SK-N-SH treated with all-trans-retinoic acid at 6 μM for 48 hours (cell line): ENCODE data around the gene MSRB1.

Experiments
- ATAC-seq: fragments of 200-7000 bp; cut with Tn5 transposase; 3 replicates; pipeline ENCODE4 v1.9.1; 2020; ENCODE audit warnings: mild to moderate bottlenecking, moderate library complexity
- ARNTL ChIP-seq: fragments of 450-650 bp; formaldehyde crosslinking; IDR thresholded peaks from 2 replicates; pipeline ENCODE4 v1.5.0; 2020; ENCODE audit warnings: low read depth, mild to moderate bottlenecking, moderate library complexity, borderline replicate concordance
- BACH2 ChIP-seq: fragments of 250-450 bp; sonication (Bioruptor Pico); IDR thresholded peaks from 2 replicates; pipeline ENCODE4 v1.9.0; 2021; ENCODE audit warnings: mild to moderate bottlenecking, borderline replicate concordance
- CSDC2 ChIP-seq: fragments of 250-450 bp; sonication (Bioruptor Pico); IDR thresholded peaks from 2 replicates; pipeline ENCODE4 v1.5.0; 2020; ENCODE audit warnings: mild to moderate bottlenecking, moderate library complexity
- ESRRG ChIP-seq: fragments of 250-450 bp; sonication (Bioruptor Pico); IDR thresholded peaks from 2 replicates; pipeline ENCODE4 v1.6.1; 2021; ENCODE audit warnings: mild to moderate bottlenecking
- GLIS3 ChIP-seq: fragments of 250-450 bp; sonication (Bioruptor Pico); IDR thresholded peaks from 2 replicates; pipeline ENCODE4 v1.5.0; 2020; ENCODE audit warnings: mild to moderate bottlenecking, moderate library complexity
- ISL1 ChIP-seq: fragments of 250-450 bp; sonication (Bioruptor Pico); IDR thresholded peaks from 2 replicates; pipeline ENCODE4 v2.1.2; 2022; ENCODE audit warnings: mild to moderate bottlenecking, moderate library complexity
- OSR1 ChIP-seq: fragments of 250-450 bp; sonication (Bioruptor Pico); IDR thresholded peaks from 2 replicates; pipeline ENCODE4 v1.8.0; 2022; ENCODE audit warnings: moderate library complexity, mild to moderate bottlenecking, inconsistent platforms
- PPARA ChIP-seq: fragments of 250-450 bp; sonication (Bioruptor Pico); IDR thresholded peaks from 2 replicates; pipeline ENCODE4 v1.5.0; 2020; ENCODE audit warnings: mild to moderate bottlenecking, borderline replicate concordance
- RARB ChIP-seq: fragments of 250-450 bp; sonication (Bioruptor Pico); IDR thresholded peaks from 2 replicates; pipeline ENCODE4 v1.8.0; 2021; ENCODE audit warnings: mild to moderate bottlenecking, moderate library complexity
- SNAI2 ChIP-seq: fragments of 250-450 bp; sonication (Bioruptor Pico); IDR thresholded peaks from 2 replicates; pipeline ENCODE4 v1.5.0; 2020; ENCODE audit warnings: mild to moderate bottlenecking, moderate library complexity
- TCF4 ChIP-seq: fragments of 250-450 bp; sonication (Bioruptor Pico); IDR thresholded peaks from 2 replicates; pipeline ENCODE4 v1.8.0; 2021; ENCODE audit warnings: mild to moderate bottlenecking, moderate library complexity, borderline replicate concordance
- TOX ChIP-seq: fragments of 250-450 bp; sonication (Bioruptor Pico); IDR thresholded peaks from 2 replicates; pipeline ENCODE4 v1.8.0; 2021; ENCODE audit warnings: mild to moderate bottlenecking, moderate library complexity, borderline replicate concordance
- ZC3H10 ChIP-seq: fragments of 250-450 bp; sonication (Bioruptor Pico); IDR thresholded peaks from 2 replicates; pipeline ENCODE4 v1.5.1; 2021; ENCODE audit warnings: mild to moderate bottlenecking, moderate library complexity
- ZFP3 ChIP-seq: fragments of 250-450 bp; sonication (Bioruptor Pico); IDR thresholded peaks from 2 replicates; pipeline ENCODE4 v1.5.0; 2020; ENCODE audit warnings: mild to moderate bottlenecking, moderate library complexity
- ZFP30 ChIP-seq: fragments of 450-650 bp; formaldehyde crosslinking; IDR thresholded peaks from 2 replicates; pipeline ENCODE4 v1.5.0; 2022; ENCODE audit warnings: mild to moderate bottlenecking, moderate library complexity
- ZNF565 ChIP-seq: fragments of 450-650 bp; formaldehyde crosslinking; conservative IDR thresholded peaks from 2 replicates; pipeline ENCODE4 v1.5.0; 2020; ENCODE audit warnings: low read depth, mild to moderate bottlenecking, moderate library complexity
- ZNF70 ChIP-seq: fragments of 450-650 bp; formaldehyde crosslinking; IDR thresholded peaks from 2 replicates; pipeline ENCODE4 v1.5.0; 2020; ENCODE audit warnings: mild to moderate bottlenecking, moderate library complexity
- ZNF8 ChIP-seq: fragments of 450-650 bp; formaldehyde crosslinking; IDR thresholded peaks from 2 replicates; pipeline ENCODE4 v1.5.0; 2020; ENCODE audit warnings: mild to moderate bottlenecking, moderate library complexity
- TF ChIP-seq, protein P1 (sequence below): fragments of 250-450 bp; sonication (Bioruptor Pico); IDR thresholded peaks from 2 replicates; pipeline ENCODE4 v1.5.1; 2021; ENCODE audit warnings: mild to moderate bottlenecking, moderate library complexity
- TF ChIP-seq, protein P2 (sequence below): fragments of 250-450 bp; sonication (Bioruptor Pico); IDR thresholded peaks from 2 replicates; pipeline ENCODE4 v1.8.0; 2020; ENCODE audit warnings: mild to moderate bottlenecking, moderate library complexity, borderline replicate concordance
- TF ChIP-seq, protein P3 (sequence below): fragments of 250-450 bp; sonication (Bioruptor Pico); IDR thresholded peaks from 2 replicates; pipeline ENCODE4 v1.5.0; 2020; ENCODE audit warnings: mild to moderate bottlenecking, moderate library complexity
- TF ChIP-seq, protein P4 (sequence below): fragments of 250-450 bp; sonication (Bioruptor Pico); IDR thresholded peaks from 2 replicates; pipeline ENCODE4 v1.8.0; 2021; ENCODE audit warnings: low read depth, mild to moderate bottlenecking, moderate library complexity, borderline replicate concordance

MSRB1 gene

DNA sequence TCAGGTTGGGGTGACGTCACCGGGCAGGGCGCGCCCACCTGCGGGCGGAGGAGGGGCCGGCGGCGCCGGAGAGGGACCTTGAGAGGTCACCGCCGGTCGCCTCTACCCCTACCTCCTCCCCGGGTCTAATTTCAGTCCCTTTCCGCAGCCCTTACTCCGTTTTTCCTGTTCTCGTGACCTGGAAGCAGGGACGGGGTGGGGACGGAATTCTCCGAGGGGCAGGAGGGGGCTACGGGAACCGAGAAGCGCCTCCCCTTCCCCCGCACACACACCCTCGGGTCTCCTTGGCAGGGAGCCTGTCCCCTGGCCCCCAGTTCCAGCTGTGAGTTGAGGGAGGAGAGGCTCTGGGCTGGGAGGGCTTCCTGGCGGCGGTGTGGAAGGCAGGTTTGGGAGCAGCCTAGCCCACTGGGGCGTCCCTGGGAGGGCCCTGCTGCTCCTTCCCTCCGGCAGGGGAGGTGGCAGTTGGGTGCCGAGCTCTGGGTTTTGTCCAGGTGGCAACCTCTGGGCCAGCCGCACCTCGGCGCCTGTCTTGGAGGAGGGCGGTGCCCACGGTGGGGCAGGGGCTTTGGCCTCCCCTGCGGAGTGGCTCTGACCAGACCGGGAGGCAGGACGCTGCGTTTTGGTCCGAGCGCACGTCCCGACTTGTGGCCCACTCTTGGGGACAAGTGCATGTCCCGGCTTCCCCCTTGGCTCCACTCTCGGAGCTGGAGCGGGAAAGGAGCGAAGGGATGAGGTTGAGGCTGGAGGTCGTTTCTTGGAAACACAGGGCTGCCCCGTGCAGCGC is 47.5 kb upstream of the MSRB1 start:
- no peak for TF ChIP-seq ZNF8 (CRISPR knock-in tag)
- TF ChIP-seq SNAI2 (CRISPR knock-in tag): no peak
- TF ChIP-seq BACH2: no peak
- TF ChIP-seq RARB (CRISPR knock-in tag): no peak
- TF ChIP-seq CSDC2 (CRISPR knock-in tag): no peak
- TF ChIP-seq ZFP30 (CRISPR knock-in tag): no peak
- TF ChIP-seq ZFP3: no peak
- no peak for ATAC-seq

DNA sequence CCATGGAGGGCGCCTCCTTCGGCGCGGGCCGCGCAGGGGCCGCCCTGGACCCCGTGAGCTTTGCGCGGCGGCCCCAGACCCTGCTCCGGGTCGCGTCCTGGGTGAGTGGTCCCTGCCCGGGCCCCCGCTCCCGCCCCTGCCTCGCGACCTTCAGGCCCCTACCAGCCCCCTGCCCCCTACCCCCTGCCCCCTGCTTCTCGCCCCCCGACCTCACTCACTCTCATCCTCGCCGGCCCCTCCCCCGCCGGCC is 47.0 kb upstream of the MSRB1 start:
- TF ChIP-seq ZC3H10 (CRISPR knock-in tag) (no peak), ZNF70 (CRISPR knock-in tag) (no peak), BACH2 (no peak), GLIS3 (no peak), ISL1 (CRISPR knock-in tag) (no peak), ZFP30 (CRISPR knock-in tag) (no peak), ZNF8 (CRISPR knock-in tag) (no peak), ESRRG (CRISPR knock-in tag) (no peak), TOX (CRISPR knock-in tag) (no peak)
- TF ChIP-seq, protein P1, sequence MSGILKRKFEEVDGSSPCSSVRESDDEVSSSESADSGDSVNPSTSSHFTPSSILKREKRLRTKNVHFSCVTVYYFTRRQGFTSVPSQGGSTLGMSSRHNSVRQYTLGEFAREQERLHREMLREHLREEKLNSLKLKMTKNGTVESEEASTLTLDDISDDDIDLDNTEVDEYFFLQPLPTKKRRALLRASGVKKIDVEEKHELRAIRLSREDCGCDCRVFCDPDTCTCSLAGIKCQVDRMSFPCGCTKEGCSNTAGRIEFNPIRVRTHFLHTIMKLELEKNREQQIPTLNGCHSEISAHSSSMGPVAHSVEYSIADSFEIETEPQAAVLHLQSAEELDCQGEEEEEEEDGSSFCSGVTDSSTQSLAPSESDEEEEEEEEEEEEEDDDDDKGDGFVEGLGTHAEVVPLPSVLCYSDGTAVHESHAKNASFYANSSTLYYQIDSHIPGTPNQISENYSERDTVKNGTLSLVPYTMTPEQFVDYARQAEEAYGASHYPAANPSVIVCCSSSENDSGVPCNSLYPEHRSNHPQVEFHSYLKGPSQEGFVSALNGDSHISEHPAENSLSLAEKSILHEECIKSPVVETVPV (CRISPR knock-in tag): no peak
- TF ChIP-seq, protein P2, sequence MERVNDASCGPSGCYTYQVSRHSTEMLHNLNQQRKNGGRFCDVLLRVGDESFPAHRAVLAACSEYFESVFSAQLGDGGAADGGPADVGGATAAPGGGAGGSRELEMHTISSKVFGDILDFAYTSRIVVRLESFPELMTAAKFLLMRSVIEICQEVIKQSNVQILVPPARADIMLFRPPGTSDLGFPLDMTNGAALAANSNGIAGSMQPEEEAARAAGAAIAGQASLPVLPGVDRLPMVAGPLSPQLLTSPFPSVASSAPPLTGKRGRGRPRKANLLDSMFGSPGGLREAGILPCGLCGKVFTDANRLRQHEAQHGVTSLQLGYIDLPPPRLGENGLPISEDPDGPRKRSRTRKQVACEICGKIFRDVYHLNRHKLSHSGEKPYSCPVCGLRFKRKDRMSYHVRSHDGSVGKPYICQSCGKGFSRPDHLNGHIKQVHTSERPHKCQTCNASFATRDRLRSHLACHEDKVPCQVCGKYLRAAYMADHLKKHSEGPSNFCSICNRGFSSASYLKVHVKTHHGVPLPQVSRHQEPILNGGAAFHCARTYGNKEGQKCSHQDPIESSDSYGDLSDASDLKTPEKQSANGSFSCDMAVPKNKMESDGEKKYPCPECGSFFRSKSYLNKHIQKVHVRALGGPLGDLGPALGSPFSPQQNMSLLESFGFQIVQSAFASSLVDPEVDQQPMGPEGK (CRISPR knock-in tag): no peak
- TF ChIP-seq, protein P3, sequence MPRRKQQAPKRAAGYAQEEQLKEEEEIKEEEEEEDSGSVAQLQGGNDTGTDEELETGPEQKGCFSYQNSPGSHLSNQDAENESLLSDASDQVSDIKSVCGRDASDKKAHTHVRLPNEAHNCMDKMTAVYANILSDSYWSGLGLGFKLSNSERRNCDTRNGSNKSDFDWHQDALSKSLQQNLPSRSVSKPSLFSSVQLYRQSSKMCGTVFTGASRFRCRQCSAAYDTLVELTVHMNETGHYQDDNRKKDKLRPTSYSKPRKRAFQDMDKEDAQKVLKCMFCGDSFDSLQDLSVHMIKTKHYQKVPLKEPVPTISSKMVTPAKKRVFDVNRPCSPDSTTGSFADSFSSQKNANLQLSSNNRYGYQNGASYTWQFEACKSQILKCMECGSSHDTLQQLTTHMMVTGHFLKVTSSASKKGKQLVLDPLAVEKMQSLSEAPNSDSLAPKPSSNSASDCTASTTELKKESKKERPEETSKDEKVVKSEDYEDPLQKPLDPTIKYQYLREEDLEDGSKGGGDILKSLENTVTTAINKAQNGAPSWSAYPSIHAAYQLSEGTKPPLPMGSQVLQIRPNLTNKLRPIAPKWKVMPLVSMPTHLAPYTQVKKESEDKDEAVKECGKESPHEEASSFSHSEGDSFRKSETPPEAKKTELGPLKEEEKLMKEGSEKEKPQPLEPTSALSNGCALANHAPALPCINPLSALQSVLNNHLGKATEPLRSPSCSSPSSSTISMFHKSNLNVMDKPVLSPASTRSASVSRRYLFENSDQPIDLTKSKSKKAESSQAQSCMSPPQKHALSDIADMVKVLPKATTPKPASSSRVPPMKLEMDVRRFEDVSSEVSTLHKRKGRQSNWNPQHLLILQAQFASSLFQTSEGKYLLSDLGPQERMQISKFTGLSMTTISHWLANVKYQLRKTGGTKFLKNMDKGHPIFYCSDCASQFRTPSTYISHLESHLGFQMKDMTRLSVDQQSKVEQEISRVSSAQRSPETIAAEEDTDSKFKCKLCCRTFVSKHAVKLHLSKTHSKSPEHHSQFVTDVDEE (CRISPR knock-in tag): no peak
- ATAC-seq: no peak

DNA sequence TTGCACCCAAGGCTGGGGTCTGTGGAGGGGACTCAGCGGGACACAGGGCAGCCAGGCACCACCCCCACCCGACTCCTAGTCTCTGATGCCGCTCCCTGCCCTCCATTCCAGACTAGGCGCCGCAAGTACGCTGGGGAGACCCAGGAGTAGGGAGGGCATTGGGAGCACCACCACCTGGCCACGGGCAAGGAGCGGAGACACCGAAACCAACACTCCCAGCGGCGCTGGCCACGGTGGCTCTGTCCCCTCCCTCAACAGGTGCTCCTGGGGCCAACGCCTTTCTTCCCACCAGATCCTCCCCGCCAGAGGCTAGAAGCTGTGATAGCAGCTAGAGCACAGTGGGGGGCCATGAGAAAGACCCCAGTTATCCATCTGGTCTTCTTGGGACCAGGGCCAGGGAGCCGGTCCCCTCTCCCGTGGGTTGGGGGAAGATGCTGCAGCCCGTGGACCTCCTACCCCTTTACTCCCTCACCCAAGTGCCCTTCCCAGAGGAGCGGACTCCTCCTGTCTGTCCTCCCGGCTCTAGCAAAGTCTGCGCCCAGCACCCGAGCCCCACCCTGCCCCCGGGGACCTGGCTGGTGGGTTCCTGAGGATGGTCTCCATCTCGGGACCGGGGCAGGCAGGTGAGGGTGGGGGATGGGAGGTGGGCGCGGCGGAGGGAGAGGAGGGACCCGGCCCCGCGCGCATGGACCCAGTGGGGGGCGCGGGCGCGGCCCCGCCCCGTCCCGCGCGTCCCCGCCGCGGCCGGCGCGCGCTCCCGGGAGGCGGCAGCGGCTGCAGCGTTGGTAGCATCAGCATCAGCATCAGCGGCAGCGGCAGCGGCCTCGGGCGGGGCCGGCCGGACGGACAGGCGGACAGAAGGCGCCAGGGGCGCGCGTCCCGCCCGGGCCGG is 46.5 kb upstream of the MSRB1 start, which contains the start of gene SYNGR3:
Gene SYNGR3 (plus strand): TSS at position 762 of the 892 bp plus-strand sequence. CDS start 133 bp downstream, outside the sequence.
- TF ChIP-seq ARNTL (no peak), ZFP3 (no peak), ZC3H10 (CRISPR knock-in tag) (no peak), TOX (CRISPR knock-in tag) (no peak), ESRRG (CRISPR knock-in tag) (no peak), ISL1 (CRISPR knock-in tag) (no peak), PPARA (no peak), ZNF565 (CRISPR knock-in tag) (no peak), RARB (CRISPR knock-in tag) (no peak), BACH2 (no peak), SNAI2 (CRISPR knock-in tag) (no peak), OSR1 (CRISPR knock-in tag) (no peak), ZNF8 (CRISPR knock-in tag) (no peak), TCF4 (CRISPR knock-in tag) (no peak), ZNF70 (CRISPR knock-in tag) (no peak)
- TF ChIP-seq, protein P2 (CRISPR knock-in tag): no peak
- TF ChIP-seq, protein P1 (CRISPR knock-in tag): no peak
- TF ChIP-seq, protein P4, sequence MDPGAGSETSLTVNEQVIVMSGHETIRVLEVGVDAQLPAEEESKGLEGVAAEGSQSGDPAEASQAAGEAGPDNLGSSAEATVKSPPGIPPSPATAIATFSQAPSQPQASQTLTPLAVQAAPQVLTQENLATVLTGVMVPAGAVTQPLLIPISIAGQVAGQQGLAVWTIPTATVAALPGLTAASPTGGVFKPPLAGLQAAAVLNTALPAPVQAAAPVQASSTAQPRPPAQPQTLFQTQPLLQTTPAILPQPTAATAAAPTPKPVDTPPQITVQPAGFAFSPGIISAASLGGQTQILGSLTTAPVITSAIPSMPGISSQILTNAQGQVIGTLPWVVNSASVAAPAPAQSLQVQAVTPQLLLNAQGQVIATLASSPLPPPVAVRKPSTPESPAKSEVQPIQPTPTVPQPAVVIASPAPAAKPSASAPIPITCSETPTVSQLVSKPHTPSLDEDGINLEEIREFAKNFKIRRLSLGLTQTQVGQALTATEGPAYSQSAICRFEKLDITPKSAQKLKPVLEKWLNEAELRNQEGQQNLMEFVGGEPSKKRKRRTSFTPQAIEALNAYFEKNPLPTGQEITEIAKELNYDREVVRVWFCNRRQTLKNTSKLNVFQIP (CRISPR knock-in tag): no peak
- TF ChIP-seq, all 23 proteins: peak for 0
- peak; percentile 5; the same call in 2 of the 3 replicates for ATAC-seq
